ENCODE measurements around the gene TMEM140. TPM values are rescaled to one million over a fixed set of nuclear protein-coding genes. Genes with fewer than 3 reads are reported as not detected.
A peak's percentile ranks its signal among the peaks of the same experiment; 100 is the strongest.

Gene TMEM140
- total RNA-seq, 2 donors from 2014 or later = 4.0 to 9.6 TPM

GRCh38 chr7:135181261-135181928 lies 33.5 kb downstream of the TMEM140 start:
- ATAC-seq (no peak), DNase-seq (no peak)
- intact Hi-C loops (cut with DNase I) = no loop called here
- TF ChIP-seq CTCF (IDR thresholded peaks at IDR 0.05) = no peak
- no peak for TF ChIP-seq POLR2A (IDR thresholded peaks at IDR 0.05)
- H3K9me3 ChIP-seq = peaks cover 0 to 19% (median 3%) of the 10 kb centered on the region in 3 donors
- peaks cover 19% of the 10 kb centered on the region for H3K4me1 ChIP-seq
- no peak overlapping the region for H3K4me3 ChIP-seq
- H3K36me3 ChIP-seq (replicated peaks in 1 of 2; ENCODE audit: insufficient read depth in 1 of 2, low read depth in 2 of 2) = peaks cover 14 to 24% of the 10 kb centered on the region in 2 donors
- no peaks in the 10 kb centered on the region for H3K27me3 ChIP-seq
- WGBS, 2 donors = 46 to 51% methylated on average over 3 of the region's 3 CpGs
- peak overlapping the region in 2 of 4 donors; percentile 13 for H3K27ac ChIP-seq

GRCh38 chr7:135181929-135182678 lies 34.2 kb downstream of the TMEM140 start:
- TF ChIP-seq CTCF (IDR thresholded peaks at IDR 0.05) (no peak), POLR2A (IDR thresholded peaks at IDR 0.05) (no peak)
- H3K36me3 ChIP-seq (replicated peaks in 1 of 2; ENCODE audit: insufficient read depth in 1 of 2, low read depth in 2 of 2) = peaks cover 16 to 29% of the 10 kb centered on the region in 2 donors
- H3K9me3 ChIP-seq = peaks cover 0 to 19% (median 3%) of the 10 kb centered on the region in 3 donors
- intact Hi-C loops (cut with DNase I) = no loop called here
- ATAC-seq (no peak), DNase-seq (peak in 1 of 4 donors; percentile 12)
- H3K27ac ChIP-seq = peak overlapping the region in 2 of 4 donors; percentile 9 to 13
- no peaks in the 10 kb centered on the region for H3K27me3 ChIP-seq
- peaks cover 19% of the 10 kb centered on the region for H3K4me1 ChIP-seq
- WGBS, 2 donors = 94 to 96% methylated on average over 24 to 30 of the region's 31 CpGs
- no peak overlapping the region for H3K4me3 ChIP-seq

- peaks cover 16 to 37% of the 10 kb centered on the region in 2 donors for H3K36me3 ChIP-seq (replicated peaks in 1 of 2; ENCODE audit: insufficient read depth in 1 of 2, low read depth in 2 of 2)
- TF ChIP-seq POLR2A (IDR thresholded peaks at IDR 0.05) (no peak), CTCF (IDR thresholded peaks at IDR 0.05) (no peak)
- DNase-seq (no peak), ATAC-seq (no peak)
- peaks cover 22% of the 10 kb centered on the region for H3K4me1 ChIP-seq
- intact Hi-C loops (cut with DNase I) = no loop called here
- no peak overlapping the region for H3K27ac ChIP-seq
- peaks cover 0 to 19% (median 3%) of the 10 kb centered on the region in 3 donors for H3K9me3 ChIP-seq
- WGBS, 2 donors = 89 to 96% methylated on average over 7 of the region's 7 CpGs
- H3K4me3 ChIP-seq = no peak overlapping the region
- no peaks in the 10 kb centered on the region for H3K27me3 ChIP-seq
Observed at GRCh38 chr7:135183478-135183877, 35.6 kb downstream of the TMEM140 start.

GRCh38 chr7:135184254-135184841 lies 36.5 kb downstream of the TMEM140 start:
- TF ChIP-seq POLR2A (IDR thresholded peaks at IDR 0.05) = no peak
- TF ChIP-seq CTCF (IDR thresholded peaks at IDR 0.05) = no peak
- DNase-seq (peak in 2 of 4 donors; percentile 10 to 50), ATAC-seq (no peak)
- no peak overlapping the region for H3K4me3 ChIP-seq
- peak overlapping the region in 1 of 4 donors; percentile 39 for H3K27ac ChIP-seq
- H3K27me3 ChIP-seq = no peaks in the 10 kb centered on the region
- H3K9me3 ChIP-seq = peaks cover 0 to 19% (median 3%) of the 10 kb centered on the region in 3 donors
- intact Hi-C loops (cut with DNase I) = no loop called here
- peaks cover 16 to 39% of the 10 kb centered on the region in 2 donors for H3K36me3 ChIP-seq (replicated peaks in 1 of 2; ENCODE audit: insufficient read depth in 1 of 2, low read depth in 2 of 2)
- WGBS, 2 donors = 89 to 93% methylated on average over 4 to 5 of the region's 5 CpGs
- H3K4me1 ChIP-seq = peaks cover 22% of the 10 kb centered on the region
